ENCODE results near the gene LIN37. TPM values are rescaled to one million over a fixed set of nuclear protein-coding genes. Genes with fewer than 3 reads are reported as not detected.

LIN37 gene
- total and polyA plus RNA-seq, 2 experiments from 2014 or later, result 4.3 to 6.8 TPM

DNA sequence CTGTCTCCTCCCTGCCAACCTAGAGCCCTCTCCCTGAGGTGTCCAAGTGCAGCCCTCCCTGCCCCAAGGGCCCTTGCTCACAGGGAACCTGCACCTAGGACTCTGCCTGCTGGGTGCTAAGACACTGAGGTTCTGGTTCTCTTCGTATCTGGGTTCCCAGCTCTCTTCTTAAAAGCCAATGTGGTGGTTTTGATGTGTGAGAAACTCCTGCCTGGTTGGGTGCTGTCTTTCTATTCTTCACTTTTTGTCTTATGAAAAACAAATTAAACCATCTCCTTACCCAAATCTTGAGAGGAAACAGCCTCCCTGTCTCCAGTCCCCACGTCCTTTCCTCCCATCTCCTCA, 34.9 kb upstream of the LIN37 start (continued):
- TF ChIP-seq ZNF462 (CRISPR knock-in tag; IDR thresholded peaks at IDR 0.05), result no peak

DNA sequence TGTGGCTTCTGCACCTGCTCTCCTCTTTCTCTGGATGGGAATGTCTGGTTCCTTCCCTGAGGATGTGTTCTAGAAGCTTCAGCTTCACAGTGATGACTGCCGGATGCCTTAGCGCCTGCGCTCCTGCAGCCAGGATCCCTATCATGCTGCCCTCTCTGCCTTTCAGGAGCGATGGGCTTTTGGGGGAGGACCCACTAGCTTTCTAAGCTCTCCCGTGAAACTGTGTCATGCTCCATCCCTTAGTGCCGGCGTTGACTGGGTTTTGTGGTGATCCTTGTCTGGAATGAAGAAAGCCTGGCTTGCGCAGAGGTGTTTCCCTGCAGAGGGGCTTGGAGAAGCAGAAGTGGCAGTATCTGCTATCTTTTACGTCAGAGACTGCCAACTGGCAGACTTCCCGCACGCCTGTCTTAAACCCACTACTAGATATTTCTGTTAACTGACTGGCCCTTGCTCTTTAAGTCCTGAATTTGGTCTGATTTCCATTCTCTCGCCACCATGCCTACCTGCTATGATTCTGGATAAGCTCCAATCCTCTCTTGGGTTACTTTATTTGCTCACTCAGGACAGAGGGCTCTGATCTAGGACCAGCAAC, 34.4 kb upstream of the LIN37 start:
- no peak overlapping the region for H2AFZ ChIP-seq
- no peaks in the 10 kb centered on the region for H3K27me3 ChIP-seq (ENCODE audit: insufficient read depth)
- Mint-ChIP-seq H3K27me3 (ENCODE audit: insufficient read depth, low read depth, poor library complexity) (peaks cover 24% of the 10 kb centered on the region), H3K27ac (no peak overlapping the region), H3K36me3 (ENCODE audit: low read depth) (peaks cover 3% of the 10 kb centered on the region; the same call in 1 of the 3 replicates), H3K9me3 (no peaks in the 10 kb centered on the region), H3K4me1 (peaks cover 47% of the 10 kb centered on the region), H3K4me3 (no peak overlapping the region; the same call in 2 of the 3 replicates)
- H3K27ac ChIP-seq (ENCODE audit: low read depth), result no peak overlapping the region
- H3K9me2 ChIP-seq (ENCODE audit: insufficient read depth), result no peaks in the 10 kb centered on the region
- peaks cover 43% of the 10 kb centered on the region for H3K4me1 ChIP-seq (ENCODE audit: insufficient read depth)
- H4K20me1 ChIP-seq (replicated peaks; ENCODE audit: insufficient read depth), result peaks cover 5% of the 10 kb centered on the region; the same call in 1 of the 2 replicates
- TF ChIP-seq JUNB (IDR thresholded peaks at IDR 0.05; ENCODE audit: unreplicated experiment) (no peak), NANOG (IDR thresholded peaks at IDR 0.05; ENCODE audit: borderline replicate concordance) (no peak), EZH2 (IDR thresholded peaks at IDR 0.05; ENCODE audit: low read depth, unreplicated experiment) (no peak), ZNF114 (CRISPR knock-in tag; IDR thresholded peaks at IDR 0.05) (no peak)
- TF ChIP-seq, protein P1, sequence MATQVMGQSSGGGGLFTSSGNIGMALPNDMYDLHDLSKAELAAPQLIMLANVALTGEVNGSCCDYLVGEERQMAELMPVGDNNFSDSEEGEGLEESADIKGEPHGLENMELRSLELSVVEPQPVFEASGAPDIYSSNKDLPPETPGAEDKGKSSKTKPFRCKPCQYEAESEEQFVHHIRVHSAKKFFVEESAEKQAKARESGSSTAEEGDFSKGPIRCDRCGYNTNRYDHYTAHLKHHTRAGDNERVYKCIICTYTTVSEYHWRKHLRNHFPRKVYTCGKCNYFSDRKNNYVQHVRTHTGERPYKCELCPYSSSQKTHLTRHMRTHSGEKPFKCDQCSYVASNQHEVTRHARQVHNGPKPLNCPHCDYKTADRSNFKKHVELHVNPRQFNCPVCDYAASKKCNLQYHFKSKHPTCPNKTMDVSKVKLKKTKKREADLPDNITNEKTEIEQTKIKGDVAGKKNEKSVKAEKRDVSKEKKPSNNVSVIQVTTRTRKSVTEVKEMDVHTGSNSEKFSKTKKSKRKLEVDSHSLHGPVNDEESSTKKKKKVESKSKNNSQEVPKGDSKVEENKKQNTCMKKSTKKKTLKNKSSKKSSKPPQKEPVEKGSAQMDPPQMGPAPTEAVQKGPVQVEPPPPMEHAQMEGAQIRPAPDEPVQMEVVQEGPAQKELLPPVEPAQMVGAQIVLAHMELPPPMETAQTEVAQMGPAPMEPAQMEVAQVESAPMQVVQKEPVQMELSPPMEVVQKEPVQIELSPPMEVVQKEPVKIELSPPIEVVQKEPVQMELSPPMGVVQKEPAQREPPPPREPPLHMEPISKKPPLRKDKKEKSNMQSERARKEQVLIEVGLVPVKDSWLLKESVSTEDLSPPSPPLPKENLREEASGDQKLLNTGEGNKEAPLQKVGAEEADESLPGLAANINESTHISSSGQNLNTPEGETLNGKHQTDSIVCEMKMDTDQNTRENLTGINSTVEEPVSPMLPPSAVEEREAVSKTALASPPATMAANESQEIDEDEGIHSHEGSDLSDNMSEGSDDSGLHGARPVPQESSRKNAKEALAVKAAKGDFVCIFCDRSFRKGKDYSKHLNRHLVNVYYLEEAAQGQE (IDR thresholded peaks at IDR 0.05; ENCODE audit: unreplicated experiment), result no peak
- TF ChIP-seq, protein P2, sequence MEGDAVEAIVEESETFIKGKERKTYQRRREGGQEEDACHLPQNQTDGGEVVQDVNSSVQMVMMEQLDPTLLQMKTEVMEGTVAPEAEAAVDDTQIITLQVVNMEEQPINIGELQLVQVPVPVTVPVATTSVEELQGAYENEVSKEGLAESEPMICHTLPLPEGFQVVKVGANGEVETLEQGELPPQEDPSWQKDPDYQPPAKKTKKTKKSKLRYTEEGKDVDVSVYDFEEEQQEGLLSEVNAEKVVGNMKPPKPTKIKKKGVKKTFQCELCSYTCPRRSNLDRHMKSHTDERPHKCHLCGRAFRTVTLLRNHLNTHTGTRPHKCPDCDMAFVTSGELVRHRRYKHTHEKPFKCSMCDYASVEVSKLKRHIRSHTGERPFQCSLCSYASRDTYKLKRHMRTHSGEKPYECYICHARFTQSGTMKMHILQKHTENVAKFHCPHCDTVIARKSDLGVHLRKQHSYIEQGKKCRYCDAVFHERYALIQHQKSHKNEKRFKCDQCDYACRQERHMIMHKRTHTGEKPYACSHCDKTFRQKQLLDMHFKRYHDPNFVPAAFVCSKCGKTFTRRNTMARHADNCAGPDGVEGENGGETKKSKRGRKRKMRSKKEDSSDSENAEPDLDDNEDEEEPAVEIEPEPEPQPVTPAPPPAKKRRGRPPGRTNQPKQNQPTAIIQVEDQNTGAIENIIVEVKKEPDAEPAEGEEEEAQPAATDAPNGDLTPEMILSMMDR (conservative IDR thresholded peaks at IDR 0.05; ENCODE audit: low read depth in 2 of 2), result no peak
- no peak overlapping the region for H3K4me3 ChIP-seq
- H3K4me2 ChIP-seq, result no peak overlapping the region
- no peaks in the 10 kb centered on the region for H3K36me3 ChIP-seq (ENCODE audit: insufficient read depth)
- DNase-seq (ENCODE audit: low spot score), result no peak
- peaks cover 10% of the 10 kb centered on the region; the same call in 1 of the 2 replicates for H3F3A ChIP-seq (replicated peaks; ENCODE audit: low read depth)
- ATAC-seq, result no peak
- peaks cover 8% of the 10 kb centered on the region for H3K79me2 ChIP-seq (replicated peaks; ENCODE audit: insufficient read depth)

All from GM23338 (cell line).